ENCODE results near the gene RABGAP1L.
"Not testable (repeated sequence)": the region's sequence is repeated elsewhere in the genome, so short reads cannot be mapped to it uniquely, and the experiment has no call there.

Gene RABGAP1L

GRCh38 chr1:174884566-174884965, 725.2 kb downstream of the RABGAP1L start:
- H3K27ac ChIP-seq = no peak overlapping the region
- TF ChIP-seq CTCF (conservative IDR thresholded peaks at IDR 0.05) (no peak), ZFX (IDR thresholded peaks at IDR 0.05) (no peak)

- TF ChIP-seq CTCF (conservative IDR thresholded peaks at IDR 0.05) (no peak), ZFX (IDR thresholded peaks at IDR 0.05) (no peak)
- no peak overlapping the region for H3K27ac ChIP-seq
These were observed 730.7 kb downstream of the RABGAP1L start for GRCh38 chr1:174890024-174890423.

- H3K27ac ChIP-seq = no peak overlapping the region
These were observed 732.7 kb downstream of the RABGAP1L start for GRCh38 chr1:174892016-174892415.

GRCh38 chr1:174894117-174894762, 734.9 kb downstream of the RABGAP1L start:
- H3K27ac ChIP-seq = no peak overlapping the region
- no peak for TF ChIP-seq ZFX (IDR thresholded peaks at IDR 0.05)
- TF ChIP-seq CTCF (conservative IDR thresholded peaks at IDR 0.05) = no peak

More at GRCh38 chr1:174892016-174892415, 732.7 kb downstream of the RABGAP1L start:
- no peak for TF ChIP-seq CTCF (conservative IDR thresholded peaks at IDR 0.05)
- TF ChIP-seq ZFX (IDR thresholded peaks at IDR 0.05) = no peak

GRCh38 chr1:174895610-174896009, 736.3 kb downstream of the RABGAP1L start:
- H3K27ac ChIP-seq = not testable (repeated sequence)

- no peak overlapping the region for H3K27ac ChIP-seq
- TF ChIP-seq ZFX (IDR thresholded peaks at IDR 0.05) (no peak), CTCF (conservative IDR thresholded peaks at IDR 0.05) (no peak)
These were observed 738.9 kb downstream of the RABGAP1L start for GRCh38 chr1:174898102-174898797.

- no peak overlapping the region for H3K27ac ChIP-seq
- TF ChIP-seq ZFX (IDR thresholded peaks at IDR 0.05) (no peak), CTCF (conservative IDR thresholded peaks at IDR 0.05) (no peak)
These were observed 741.0 kb downstream of the RABGAP1L start for GRCh38 chr1:174900317-174900716.

Data from C4-2B (cell line).